ENCODE measurements around the gene KIF13A.
A peak's percentile ranks its signal among the peaks of the same experiment; 100 is the strongest.
"Not testable (repeated sequence)": the region's sequence is repeated elsewhere in the genome, so short reads cannot be mapped to it uniquely, and the experiment has no call there.

The KIF13A gene

GRCh38 chr6:17998442-17998841 is 11.0 kb upstream of the KIF13A start:
- DNase-seq (ENCODE audit: low read depth in 2 of 2) = no peak

GRCh38 chr6:17998003-17998402 is 10.6 kb upstream of the KIF13A start:
- DNase-seq (ENCODE audit: low read depth in 2 of 2) = no peak

DNA sequence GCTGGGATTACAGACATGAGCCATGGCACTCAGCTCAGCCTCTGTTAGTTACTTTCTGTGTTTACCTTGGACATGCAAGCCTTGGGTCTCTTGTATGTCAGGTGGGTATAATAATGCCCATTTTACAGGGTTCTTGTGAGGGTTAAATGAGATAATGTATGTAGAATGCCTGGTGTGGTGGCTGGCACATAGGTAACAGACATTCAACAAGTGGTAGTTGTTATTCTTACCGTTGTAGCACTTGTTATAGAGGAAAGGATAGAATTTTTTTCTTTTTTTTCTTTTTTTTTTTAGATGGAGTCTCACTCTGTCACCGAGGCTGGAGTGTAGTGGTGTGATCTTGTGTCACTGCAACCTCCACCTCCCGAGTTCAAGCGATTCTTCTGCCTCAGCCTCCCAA is 8.0 kb upstream of the KIF13A start:
- DNase-seq (ENCODE audit: low read depth in 2 of 2) = no peak

- DNase-seq (ENCODE audit: low read depth in 2 of 2) = no peak
These were observed 6.6 kb upstream of the KIF13A start for GRCh38 chr6:17994019-17994418.

GRCh38 chr6:17988422-17988944 is 1.0 kb upstream of the KIF13A start:
- no peak for DNase-seq (ENCODE audit: low read depth in 2 of 2)

DNA sequence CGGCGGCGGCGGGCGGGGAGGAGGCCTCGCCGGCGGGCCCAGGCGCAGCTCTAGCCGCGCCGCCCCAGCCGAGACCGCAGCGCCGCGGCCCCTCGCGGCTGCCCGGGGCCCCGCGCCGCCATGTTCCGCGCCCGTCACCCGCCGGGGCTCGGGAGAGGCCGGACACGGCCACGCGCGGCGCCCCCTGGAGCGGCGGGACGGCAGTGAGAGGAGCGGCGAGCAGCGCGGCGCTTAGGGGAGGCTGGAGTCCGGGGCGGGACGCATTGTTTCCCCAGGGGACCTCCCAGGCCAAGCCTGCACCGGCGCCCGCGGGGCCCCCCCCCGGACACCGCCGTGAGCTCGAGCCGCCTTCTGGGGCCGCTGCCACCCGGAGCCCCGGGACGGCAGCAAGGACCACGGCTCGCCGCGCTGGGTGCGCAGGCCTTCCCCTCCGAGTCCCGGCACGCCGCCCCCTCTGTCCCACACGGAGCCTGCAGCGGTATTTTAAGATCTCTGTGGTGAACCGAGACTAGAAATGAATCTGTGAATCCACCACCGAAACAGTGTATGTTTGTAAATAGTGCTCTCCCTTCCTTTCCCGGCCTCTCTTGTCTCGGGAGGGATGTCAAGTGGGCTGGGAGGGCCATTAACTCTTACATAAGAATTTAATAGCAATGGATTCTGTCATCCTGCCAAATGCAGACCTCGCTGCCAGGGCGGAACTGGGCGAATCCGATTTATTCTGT is 424 bp upstream of the KIF13A start:
- DNase-seq (ENCODE audit: low read depth in 2 of 2) = peak in 1 of 2 experiments; percentile 18

DNA sequence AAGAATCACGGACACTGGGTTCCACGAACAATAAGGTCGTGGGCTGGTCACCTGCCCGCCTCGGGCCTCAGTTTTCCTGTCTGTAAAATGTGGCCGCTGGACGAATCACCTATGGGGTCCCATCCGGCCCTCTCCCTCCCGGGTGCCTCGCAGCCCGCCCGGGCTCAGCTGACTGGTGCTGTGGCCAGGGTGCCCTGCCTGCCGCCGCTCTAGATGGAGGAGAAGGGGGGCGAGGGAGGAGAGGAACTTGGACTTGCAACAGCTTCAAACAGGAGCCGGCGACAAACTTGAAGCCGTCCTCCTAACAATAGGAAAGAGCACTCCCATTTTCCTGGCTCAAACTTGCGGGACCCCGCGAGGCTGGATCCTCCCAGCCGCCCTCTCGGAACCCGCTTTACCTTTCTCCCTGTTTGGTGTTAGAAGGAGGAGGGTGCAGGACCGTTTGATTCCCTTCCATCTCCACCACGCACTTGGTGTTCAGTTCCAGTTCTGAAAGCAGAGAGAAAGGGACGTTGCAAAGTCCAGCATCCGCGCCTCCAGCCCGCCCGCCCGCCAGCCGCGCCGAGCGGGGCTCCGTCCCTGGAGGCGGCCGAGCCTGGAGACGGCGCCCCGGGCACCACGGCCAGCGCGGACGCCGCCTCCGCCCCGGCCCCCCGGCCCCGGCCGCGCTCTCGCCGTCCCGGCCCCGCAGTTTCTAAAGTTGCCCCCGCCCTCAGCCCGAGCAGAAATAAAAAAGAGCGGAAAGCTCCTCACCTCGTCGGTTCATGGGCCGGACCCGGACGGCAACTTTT is 584 bp downstream of the KIF13A start:
- DNase-seq (ENCODE audit: low read depth in 2 of 2) = no peak

GRCh38 chr6:17985934-17986655 is 1.3 kb downstream of the KIF13A start:
- no peak for DNase-seq (ENCODE audit: low read depth in 2 of 2)

- DNase-seq (ENCODE audit: low read depth in 2 of 2) = no peak
These were observed 2.4 kb downstream of the KIF13A start for GRCh38 chr6:17984812-17985670.

GRCh38 chr6:17984399-17984798 is 3.0 kb downstream of the KIF13A start:
- DNase-seq (ENCODE audit: low read depth in 2 of 2) = no peak

DNA sequence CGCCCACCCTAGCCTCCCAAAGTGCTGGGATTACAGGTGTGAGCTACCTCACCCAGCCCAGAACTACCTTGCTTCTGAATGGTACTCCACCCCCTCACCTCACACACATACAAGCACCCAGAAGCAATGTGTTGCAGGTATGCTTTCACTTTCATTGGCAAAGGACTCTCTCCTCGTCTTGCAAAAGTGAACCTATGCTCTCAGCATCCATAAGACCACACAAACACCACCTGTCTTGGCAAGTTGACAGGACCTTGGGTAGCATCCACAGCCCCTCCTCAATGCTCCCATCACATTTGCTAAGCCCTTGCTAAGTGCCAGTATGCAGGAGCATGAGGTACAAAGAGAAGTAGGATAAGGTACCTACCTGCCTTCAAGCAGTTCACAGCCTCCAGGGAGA is 3.7 kb downstream of the KIF13A start:
- no peak for DNase-seq (ENCODE audit: low read depth in 2 of 2)

- no peak for DNase-seq (ENCODE audit: low read depth in 2 of 2)
These were observed 7.1 kb downstream of the KIF13A start for GRCh38 chr6:17980329-17980728.

DNA sequence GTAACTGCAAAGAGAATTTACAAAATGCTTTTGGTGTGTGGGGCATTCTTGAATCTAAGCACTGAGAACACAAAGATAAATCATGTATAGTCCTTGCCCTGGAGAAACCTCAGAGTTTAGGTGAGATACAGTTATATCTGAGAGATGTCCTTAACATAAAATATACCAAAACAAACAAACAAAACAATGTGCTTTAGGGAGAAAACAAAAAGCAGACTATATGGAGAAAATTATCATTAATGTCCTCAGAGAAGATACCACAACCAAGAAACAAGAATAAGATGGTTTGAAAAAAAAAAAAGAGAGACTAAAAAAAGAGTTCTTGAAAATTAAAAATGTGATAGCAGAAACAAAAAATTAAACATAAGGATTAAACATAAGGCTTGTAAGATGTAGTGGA is 8.0 kb downstream of the KIF13A start:
- DNase-seq (ENCODE audit: low read depth in 2 of 2) = no peak

DNA sequence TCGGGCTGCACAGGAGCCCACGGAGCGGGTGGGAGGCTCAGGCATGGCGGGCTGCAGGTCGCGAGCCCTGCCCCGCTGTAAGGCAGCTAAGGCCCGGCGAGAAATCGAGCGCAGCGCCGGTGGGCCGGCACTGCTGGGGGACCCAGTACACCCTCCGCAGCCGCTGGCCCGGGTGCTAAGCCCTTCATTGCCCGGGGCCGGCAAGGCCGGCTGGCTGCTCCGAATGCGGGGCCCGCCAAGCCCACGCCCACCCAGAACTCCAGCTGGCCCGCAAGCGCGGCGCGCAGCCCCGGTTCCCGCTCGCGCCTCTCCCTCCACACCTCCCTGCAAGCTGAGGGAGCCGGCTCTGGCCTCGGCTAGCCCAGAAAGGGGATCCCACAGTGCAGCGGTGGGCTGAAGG is 11.2 kb downstream of the KIF13A start:
- not testable (repeated sequence) for DNase-seq (ENCODE audit: low read depth in 2 of 2)

- DNase-seq (ENCODE audit: low read depth in 2 of 2) = no peak
These were observed 12.7 kb downstream of the KIF13A start for GRCh38 chr6:17974570-17975368.

DNA sequence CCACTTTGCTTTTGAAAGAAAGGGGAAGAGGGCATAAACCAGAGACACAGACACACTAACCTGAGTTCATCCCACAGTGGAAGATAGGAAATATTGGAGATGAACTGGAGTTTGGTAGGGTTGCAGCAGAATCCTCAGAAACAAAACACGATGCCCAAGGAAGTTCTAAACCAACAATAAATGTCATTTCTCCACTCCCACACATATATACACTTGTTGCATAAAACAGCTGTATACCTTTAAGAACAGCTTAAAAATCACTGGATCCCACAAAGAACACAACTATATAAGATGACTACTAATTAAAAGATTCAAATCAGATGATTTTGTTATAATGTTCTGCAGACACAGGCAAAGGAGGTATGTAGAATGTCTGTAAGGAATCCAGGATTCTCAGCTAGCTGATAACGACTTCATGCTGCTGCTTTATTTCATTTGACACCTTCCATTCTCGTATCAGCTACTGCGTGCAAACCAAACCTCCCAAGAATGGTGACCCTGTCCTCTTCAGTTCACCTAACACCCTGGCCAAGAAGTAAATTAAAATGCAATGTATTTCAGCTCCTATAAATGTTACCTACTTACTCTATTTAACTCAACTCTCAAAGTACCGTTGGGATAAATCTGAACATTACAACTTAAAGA is 14.3 kb downstream of the KIF13A start:
- no peak for DNase-seq (ENCODE audit: low read depth in 2 of 2)

DNA sequence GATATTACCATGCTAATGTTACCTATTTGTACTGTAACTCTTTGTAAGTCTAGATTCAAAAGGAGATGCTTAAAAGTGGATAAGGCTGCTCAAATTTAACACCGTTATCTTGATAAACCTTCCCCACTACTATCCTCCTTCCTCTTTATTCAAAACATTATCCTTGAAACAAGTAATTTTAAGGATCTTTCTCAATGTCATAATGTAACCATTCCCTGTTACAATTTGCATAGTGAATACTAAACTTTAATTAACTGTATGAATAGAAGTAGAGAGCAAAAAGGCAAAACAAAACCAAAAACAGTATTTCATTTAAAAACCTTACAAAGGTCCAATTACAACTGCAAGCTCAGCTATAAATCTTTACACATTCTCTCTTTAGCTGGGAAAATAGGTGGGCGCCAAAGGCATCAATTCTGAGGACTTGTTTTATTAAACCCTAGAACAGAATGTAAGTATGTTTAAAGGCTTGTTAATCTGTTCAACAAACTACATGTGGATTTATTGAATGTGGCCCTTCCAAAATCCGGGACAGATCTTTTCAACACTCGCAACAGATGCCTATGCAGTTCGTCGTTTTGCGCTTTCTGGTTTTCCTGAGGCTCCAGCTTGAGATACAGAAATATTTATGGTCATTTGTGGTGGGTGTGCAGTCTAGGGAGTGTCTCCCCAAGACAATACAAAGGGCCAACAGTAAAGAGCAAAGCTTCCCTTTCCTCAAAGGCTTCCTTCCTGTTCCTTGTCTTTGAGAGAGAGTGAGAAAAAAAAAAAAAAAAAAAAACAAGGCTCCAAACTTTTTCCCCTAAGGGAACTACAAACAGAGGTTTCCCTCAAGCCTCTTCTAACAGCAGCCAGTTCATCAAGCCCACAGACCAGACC is 15.1 kb downstream of the KIF13A start:
- no peak for DNase-seq (ENCODE audit: low read depth in 2 of 2)

DNA sequence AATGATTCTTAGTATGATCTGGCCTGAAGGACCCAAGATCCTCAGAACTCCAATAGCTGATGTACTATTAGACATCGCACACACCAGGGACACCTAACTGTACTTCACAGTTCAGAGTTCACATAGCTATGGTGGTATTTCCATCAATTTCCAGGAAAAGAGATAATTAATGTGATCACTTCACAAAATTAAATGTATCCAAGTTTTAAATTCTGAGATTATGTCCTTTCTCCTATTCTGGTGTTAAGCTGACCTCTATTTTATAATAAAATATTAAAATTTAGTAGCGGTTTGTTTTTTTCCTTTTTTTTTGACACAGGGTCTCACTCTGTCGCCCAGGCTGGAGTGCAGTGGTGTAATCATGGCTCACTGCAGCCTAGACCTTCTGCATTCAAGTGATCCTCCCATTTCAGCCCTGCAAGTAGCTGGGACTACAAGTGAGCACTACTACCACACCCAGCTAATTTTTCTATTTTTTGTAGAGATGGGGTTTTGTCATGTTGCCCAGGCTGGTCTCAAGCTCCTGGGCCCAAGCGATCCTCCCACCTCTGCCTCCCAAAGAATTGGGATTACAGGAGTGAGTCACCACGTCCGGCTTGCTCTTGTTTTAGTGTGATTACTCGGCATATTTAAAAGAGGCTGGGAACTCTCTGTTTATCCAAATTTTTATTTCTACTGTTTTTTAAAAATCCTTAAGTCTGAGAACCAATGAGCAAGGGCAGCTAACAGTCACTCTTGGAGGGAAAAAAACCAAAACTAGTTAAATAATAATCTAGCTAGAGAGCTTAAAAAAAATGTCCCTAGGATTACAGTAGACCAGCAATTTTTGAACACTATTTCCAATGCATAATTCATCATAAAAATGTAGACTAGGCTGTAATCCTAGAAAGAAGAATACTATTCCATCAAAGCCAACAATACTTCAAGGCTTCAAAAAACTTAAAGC is 16.0 kb downstream of the KIF13A start:
- no peak for DNase-seq (ENCODE audit: low read depth in 2 of 2)
